HEK293 (cell line): ENCODE data around the gene WDCP.

Experiments used
- CTCF ChIA-PET: fragments of 350-600 bp; formaldehyde crosslinking; extraction: SDS; loops from one replicate; lab custom pipeline; 2021; ENCODE audit warnings: antibody characterized with exemption; lab: Yijun Ruan, JAX
- POLR2A ChIA-PET: fragments of 300-600 bp; formaldehyde crosslinking; extraction: SDS; loops from one replicate; lab custom pipeline; 2020; ENCODE audit warnings: antibody characterized with exemption, inconsistent platforms; lab: Yijun Ruan, JAX
- H3K27ac ChIP-seq: fragments of 200-500 bp; sonication (Bioruptor generic); 2 replicates; pipeline ENCODE4 v1.5.1; 2014; ENCODE audit warnings: low read depth, low read length, control low read depth, inconsistent platforms; ENCODE audit errors: extremely low read depth
- H3K36me3 ChIP-seq, 2 experiments: fragments of 200-500 bp in 1 of 2; sonication (Bioruptor generic) in 1 of 2; 1 replicate in 1 of 2; 2 replicates in 1 of 2; pipeline ENCODE4 v1.5.1; 2014 to 2017; ENCODE audit warnings: inconsistent platforms in 2 of 2, low read length in 2 of 2; ENCODE audit not compliant: control insufficient read depth in 2 of 2, insufficient read depth in 1 of 2
- H3K4me1 ChIP-seq: fragments of 200-500 bp; sonication (Bioruptor generic); 2 replicates; pipeline ENCODE4 v1.5.1; 2014; ENCODE audit warnings: mild to moderate bottlenecking, low read length, inconsistent platforms; ENCODE audit not compliant: control insufficient read depth, insufficient read depth
- H3K4me3 ChIP-seq: 2 replicates; pipeline ENCODE4 v1.5.1; 2011; ENCODE audit warnings: low read depth, mild to moderate bottlenecking, control low read depth, low read length, moderate library complexity
- H3K9me3 ChIP-seq: fragments of 200-500 bp; sonication (Bioruptor generic); 2 replicates; pipeline ENCODE4 v1.5.1; 2014; ENCODE audit warnings: low read depth, low read length, inconsistent platforms; ENCODE audit not compliant: control insufficient read depth, insufficient read depth
- BCL11A ChIP-seq: fragments of 450-650 bp; formaldehyde crosslinking; IDR thresholded peaks from 2 replicates; pipeline ENCODE4 v1.5.1; 2016; ENCODE audit warnings: low read depth, missing biosample characterization, missing genetic modification characterization
- CTCF ChIP-seq: fragments of 450-650 bp; formaldehyde crosslinking; IDR thresholded peaks from 2 replicates; pipeline ENCODE4 v1.5.1; 2016; ENCODE audit warnings: missing biosample characterization, missing genetic modification characterization
- ZBTB8A ChIP-seq: fragments of 450-650 bp; formaldehyde crosslinking; IDR thresholded peaks from 2 replicates; pipeline ENCODE4 v1.5.1; 2016; ENCODE audit warnings: missing biosample characterization, missing genetic modification characterization
- ZEB2 ChIP-seq: fragments of 450-650 bp; formaldehyde crosslinking; IDR thresholded peaks from 2 replicates; pipeline ENCODE4 v1.5.1; 2016; ENCODE audit warnings: missing biosample characterization, missing genetic modification characterization
- ZFHX2 ChIP-seq: fragments of 450-650 bp; formaldehyde crosslinking; conservative IDR thresholded peaks from 2 replicates; pipeline ENCODE4 v1.5.1; 2016; ENCODE audit warnings: missing biosample characterization, missing genetic modification characterization
- ZFP3 ChIP-seq: fragments of 450-650 bp; formaldehyde crosslinking; IDR thresholded peaks from 2 replicates; pipeline ENCODE4 v1.5.1; 2016; ENCODE audit warnings: low read depth, missing biosample characterization, missing genetic modification characterization
- ZNF146 ChIP-seq: fragments of 450-650 bp; formaldehyde crosslinking; IDR thresholded peaks from 2 replicates; pipeline ENCODE4 v1.5.1; 2016; ENCODE audit warnings: missing biosample characterization, missing genetic modification characterization
- ZNF292 ChIP-seq: fragments of 450-650 bp; formaldehyde crosslinking; IDR thresholded peaks from 2 replicates; pipeline ENCODE4 v1.5.1; 2016; ENCODE audit warnings: low read depth, missing biosample characterization, missing genetic modification characterization, borderline replicate concordance
- ZNF366 ChIP-seq: fragments of 450-650 bp; formaldehyde crosslinking; conservative IDR thresholded peaks from 2 replicates; pipeline ENCODE4 v1.5.1; 2016; ENCODE audit warnings: missing biosample characterization, missing genetic modification characterization
- ZNF433 ChIP-seq: fragments of 450-650 bp; formaldehyde crosslinking; IDR thresholded peaks from 2 replicates; pipeline ENCODE4 v1.5.1; 2016; ENCODE audit warnings: missing biosample characterization, missing genetic modification characterization, low read depth
- ZNF776 ChIP-seq: fragments of 450-650 bp; formaldehyde crosslinking; IDR thresholded peaks from 2 replicates; pipeline ENCODE4 v1.5.0; 2017; ENCODE audit warnings: missing biosample characterization, missing genetic modification characterization, borderline replicate concordance
- ZNF777 ChIP-seq: fragments of 450-650 bp; formaldehyde crosslinking; IDR thresholded peaks from 2 replicates; pipeline ENCODE4 v1.5.1; 2017; ENCODE audit warnings: missing biosample characterization, missing genetic modification characterization, borderline replicate concordance
- TF ChIP-seq, protein P1 (sequence below): fragments of 450-650 bp; formaldehyde crosslinking; IDR thresholded peaks from 2 replicates; pipeline ENCODE4 v1.5.1; 2016; ENCODE audit warnings: missing biosample characterization, missing genetic modification characterization
- TF ChIP-seq, protein P2 (sequence below): fragments of 450-650 bp; formaldehyde crosslinking; IDR thresholded peaks from 2 replicates; pipeline ENCODE4 v1.5.1; 2016; ENCODE audit warnings: missing biosample characterization, missing genetic modification characterization
- TF ChIP-seq, protein P3 (sequence below): fragments of 450-650 bp; formaldehyde crosslinking; optimal IDR thresholded peaks from 2 replicates; pipeline ENCODE3; 2016; ENCODE audit warnings: missing biosample characterization, mild to moderate bottlenecking, missing genetic modification characterization
- TF ChIP-seq, protein P4 (sequence below): IDR thresholded peaks from 2 replicates; pipeline ENCODE4 v1.6.1; 2011; ENCODE audit warnings: mild to moderate bottlenecking, low read depth, low read length, borderline replicate concordance

The WDCP gene

DNA sequence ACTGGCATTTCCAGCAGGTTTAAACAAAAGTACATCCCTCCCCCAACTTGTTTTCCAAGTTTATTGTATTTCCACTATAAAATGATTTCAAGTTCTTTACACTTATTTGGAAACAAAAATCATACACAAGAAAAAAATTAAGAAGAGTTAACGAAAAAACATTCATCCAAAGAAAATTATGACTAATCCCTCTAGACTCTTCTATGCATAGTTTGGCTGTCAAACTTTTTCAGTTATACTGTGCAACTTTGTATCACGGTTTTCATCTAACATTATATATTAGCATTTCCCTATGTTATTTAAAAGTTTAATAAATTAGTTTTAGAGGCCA, 627 bp downstream of the WDCP start:
- Histone ChIP-seq H3K4me1 (peaks cover 9% of the 10 kb centered on the region; the same call in 1 of the 2 replicates), H3K9me3 (no peaks in the 10 kb centered on the region), H3K36me3 (no peaks in the 10 kb centered on the region; a peak in 1 of 3 replicates)
- ChIA-PET CTCF (interaction anchor here (0.5 to 0.7 kb wide), 2 partner anchors 34 to 593 kb away, joined by 3 to 4 read pairs; no protein-coding TSS in a partner anchor), POLR2A (interaction anchor here (0.6 to 2.1 kb wide), 10 partner anchors 13 to 136 kb away, joined by 4 to 41 read pairs (median 6); partner anchors contain the start of genes ATAD2B and SF3B6)
- TF ChIP-seq ZEB2 (tag by site-specific recombination) (no peak), ZNF146 (tag by site-specific recombination) (no peak), ZNF776 (no peak), ZBTB8A (tag by site-specific recombination) (no peak), ZNF366 (tag by site-specific recombination) (no peak), ZFP3 (tag by site-specific recombination) (no peak), ZNF292 (tag by site-specific recombination) (no peak), CTCF (tag by site-specific recombination) (no peak), ZFHX2 (no peak), ZNF433 (no peak), ZNF777 (tag by site-specific recombination) (no peak)
- TF ChIP-seq, protein P1, sequence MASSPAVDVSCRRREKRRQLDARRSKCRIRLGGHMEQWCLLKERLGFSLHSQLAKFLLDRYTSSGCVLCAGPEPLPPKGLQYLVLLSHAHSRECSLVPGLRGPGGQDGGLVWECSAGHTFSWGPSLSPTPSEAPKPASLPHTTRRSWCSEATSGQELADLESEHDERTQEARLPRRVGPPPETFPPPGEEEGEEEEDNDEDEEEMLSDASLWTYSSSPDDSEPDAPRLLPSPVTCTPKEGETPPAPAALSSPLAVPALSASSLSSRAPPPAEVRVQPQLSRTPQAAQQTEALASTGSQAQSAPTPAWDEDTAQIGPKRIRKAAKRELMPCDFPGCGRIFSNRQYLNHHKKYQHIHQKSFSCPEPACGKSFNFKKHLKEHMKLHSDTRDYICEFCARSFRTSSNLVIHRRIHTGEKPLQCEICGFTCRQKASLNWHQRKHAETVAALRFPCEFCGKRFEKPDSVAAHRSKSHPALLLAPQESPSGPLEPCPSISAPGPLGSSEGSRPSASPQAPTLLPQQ, result no peak
- TF ChIP-seq, protein P2, sequence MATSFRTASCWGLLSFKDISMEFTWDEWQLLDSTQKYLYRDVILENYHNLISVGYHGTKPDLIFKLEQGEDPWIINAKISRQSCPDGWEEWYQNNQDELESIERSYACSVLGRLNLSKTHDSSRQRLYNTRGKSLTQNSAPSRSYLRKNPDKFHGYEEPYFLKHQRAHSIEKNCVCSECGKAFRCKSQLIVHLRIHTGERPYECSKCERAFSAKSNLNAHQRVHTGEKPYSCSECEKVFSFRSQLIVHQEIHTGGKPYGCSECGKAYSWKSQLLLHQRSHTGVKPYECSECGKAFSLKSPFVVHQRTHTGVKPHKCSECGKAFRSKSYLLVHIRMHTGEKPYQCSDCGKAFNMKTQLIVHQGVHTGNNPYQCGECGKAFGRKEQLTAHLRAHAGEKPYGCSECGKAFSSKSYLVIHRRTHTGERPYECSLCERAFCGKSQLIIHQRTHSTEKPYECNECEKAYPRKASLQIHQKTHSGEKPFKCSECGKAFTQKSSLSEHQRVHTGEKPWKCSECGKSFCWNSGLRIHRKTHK (tag by site-specific recombination), result no peak
- TF ChIP-seq, protein P3, sequence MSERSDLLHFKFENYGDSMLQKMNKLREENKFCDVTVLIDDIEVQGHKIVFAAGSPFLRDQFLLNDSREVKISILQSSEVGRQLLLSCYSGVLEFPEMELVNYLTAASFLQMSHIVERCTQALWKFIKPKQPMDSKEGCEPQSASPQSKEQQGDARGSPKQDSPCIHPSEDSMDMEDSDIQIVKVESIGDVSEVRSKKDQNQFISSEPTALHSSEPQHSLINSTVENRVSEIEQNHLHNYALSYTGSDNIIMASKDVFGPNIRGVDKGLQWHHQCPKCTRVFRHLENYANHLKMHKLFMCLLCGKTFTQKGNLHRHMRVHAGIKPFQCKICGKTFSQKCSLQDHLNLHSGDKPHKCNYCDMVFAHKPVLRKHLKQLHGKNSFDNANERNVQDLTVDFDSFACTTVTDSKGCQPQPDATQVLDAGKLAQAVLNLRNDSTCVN (tag by site-specific recombination), result no peak
- TF ChIP-seq, all 188 proteins: peak for 0
- Histone ChIP-seq H3K27ac (no peak overlapping the region), H3K4me3 (peak overlapping the region; percentile 91)

DNA sequence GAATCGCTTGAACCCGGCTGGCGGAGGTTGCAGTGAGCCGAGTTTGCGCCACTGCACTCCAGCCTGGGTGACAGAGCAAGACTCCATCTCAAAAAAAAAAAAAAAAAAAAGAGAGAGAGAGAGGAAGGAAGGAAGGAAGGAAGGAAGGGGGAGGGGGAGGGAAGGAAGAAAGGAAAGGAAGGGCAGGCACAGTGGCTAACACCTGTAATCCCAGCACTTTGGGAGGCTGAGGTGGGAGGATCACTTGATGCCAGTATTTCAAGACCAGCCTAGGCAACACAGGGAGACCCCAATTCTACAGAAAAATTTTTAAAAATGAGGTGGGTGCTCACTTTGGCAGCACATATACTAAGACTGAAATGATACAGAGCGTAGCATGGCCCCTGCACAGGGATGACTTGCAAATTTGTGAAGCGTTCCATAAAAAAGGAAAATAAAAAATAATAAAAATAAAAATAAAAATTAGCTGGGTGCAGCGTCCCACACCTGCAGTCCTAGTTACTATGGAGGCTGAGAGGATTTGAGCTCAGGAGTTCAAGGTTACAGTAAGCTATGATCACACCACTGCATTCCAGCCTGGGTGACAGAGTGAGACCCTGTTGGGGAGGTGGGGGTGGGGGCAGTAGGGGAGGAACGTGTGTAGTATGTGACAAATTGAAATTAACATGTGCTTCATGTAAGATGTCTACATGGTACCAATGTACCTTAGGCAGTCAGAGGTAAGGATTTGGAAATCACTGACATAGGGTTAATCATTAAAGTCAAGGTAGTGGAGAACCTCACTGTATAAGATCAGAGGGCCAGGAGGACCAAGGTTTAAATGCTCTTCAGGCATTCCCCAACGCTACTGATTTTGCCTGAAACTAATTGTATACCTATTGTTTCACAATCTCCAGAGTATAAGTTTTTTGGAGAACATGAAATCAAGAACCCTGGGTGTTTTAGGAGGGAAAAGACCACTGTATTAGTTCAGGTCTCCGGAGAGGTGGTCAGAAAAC, 1.4 kb downstream of the WDCP start:
- POLR2A ChIA-PET, result interaction anchor here (1.8 to 2.1 kb wide), 2 partner anchors 31 to 119 kb away, joined by 26 to 41 read pairs; partner anchors contain the start of genes ATAD2B and SF3B6
- CTCF ChIA-PET, result no interaction called here
- H3K27ac ChIP-seq, result no peak overlapping the region
- no peaks in the 10 kb centered on the region; a peak in 1 of 3 replicates for H3K36me3 ChIP-seq
- TF ChIP-seq, protein P4, sequence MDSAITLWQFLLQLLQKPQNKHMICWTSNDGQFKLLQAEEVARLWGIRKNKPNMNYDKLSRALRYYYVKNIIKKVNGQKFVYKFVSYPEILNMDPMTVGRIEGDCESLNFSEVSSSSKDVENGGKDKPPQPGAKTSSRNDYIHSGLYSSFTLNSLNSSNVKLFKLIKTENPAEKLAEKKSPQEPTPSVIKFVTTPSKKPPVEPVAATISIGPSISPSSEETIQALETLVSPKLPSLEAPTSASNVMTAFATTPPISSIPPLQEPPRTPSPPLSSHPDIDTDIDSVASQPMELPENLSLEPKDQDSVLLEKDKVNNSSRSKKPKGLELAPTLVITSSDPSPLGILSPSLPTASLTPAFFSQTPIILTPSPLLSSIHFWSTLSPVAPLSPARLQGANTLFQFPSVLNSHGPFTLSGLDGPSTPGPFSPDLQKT, result no peak
- TF ChIP-seq BCL11A (no peak), ZNF777 (tag by site-specific recombination) (no peak), ZNF366 (tag by site-specific recombination) (0 out of 2 replicates have a peak, but pooled peaks have one; percentile 26)
- peak overlapping the region; percentile 91 for H3K4me3 ChIP-seq
- no peaks in the 10 kb centered on the region for H3K9me3 ChIP-seq
- peaks cover 9% of the 10 kb centered on the region; the same call in 1 of the 2 replicates for H3K4me1 ChIP-seq
